Left lung (tissue), 10 donors: ENCODE measurements around the gene IL1B. TPM values are rescaled to one million over a fixed set of nuclear protein-coding genes. Genes with fewer than 3 reads are reported as not detected.
A peak's percentile ranks its signal among the peaks of the same experiment; 100 is the strongest.

ENCODE experiments used
- ATAC-seq: fragments of 200-7000 bp; cut with Tn5 transposase; one replicate; pipeline ENCODE4 v1.9.1; 2020; ENCODE audit warnings: moderate library complexity
- DNase-seq, 4 donors: peaks; one replicate each; pipeline ENCODE4 v3.0.0-alpha.2; 2013 to 2020
- H3K27ac ChIP-seq, 2 donors: fragments of 200-600 bp; sonication (generic) in 1 of 2; one replicate each; pipeline versions ENCODE4 v1.5.0 to v1.8.0; 2020 to 2021
- H3K27me3 ChIP-seq, 2 donors: fragments of 200-600 bp; sonication (generic) in 1 of 2; one replicate each; pipeline versions ENCODE4 v1.5.0 to v1.8.0; 2020 to 2021
- H3K36me3 ChIP-seq, 2 donors: fragments of 200-600 bp; sonication (generic) in 1 of 2; one replicate each; pipeline versions ENCODE4 v1.5.0 to v1.8.0; 2020 to 2021
- H3K4me1 ChIP-seq, 2 donors: fragments of 200-600 bp; one replicate each; pipeline ENCODE4 v1.8.0; 2021
- H3K4me3 ChIP-seq, 2 donors: fragments of 200-600 bp; sonication (generic) in 1 of 2; one replicate each; pipeline versions ENCODE4 v1.5.0 to v1.8.0; 2020 to 2021; ENCODE audit warnings: mild to moderate bottlenecking in 1 of 2
- H3K9me3 ChIP-seq, 2 donors: fragments of 200-600 bp; sonication (generic) in 1 of 2; one replicate each; pipeline versions ENCODE4 v1.5.0 to v1.8.0; 2020 to 2021
- CTCF ChIP-seq, 2 donors: fragments of 200-600 bp; sonication (generic) in 1 of 2; IDR thresholded peaks; one replicate each; pipeline versions ENCODE4 v1.5.0 to v1.8.0; 2021; ENCODE audit warnings: antibody characterized with exemption in 2 of 2
- intact Hi-C, 2 donors: fragments of 100-400 bp; cut with DNase I; formaldehyde crosslinking; loops; one replicate each; pipeline versions ENCODE4 v1.11.2 to v1.14.2; 2022
- polyA plus RNA-seq, 6 donors: library from polyadenylated mRNA; unstranded; fragments of 120-200 nt; gene quantifications; one replicate each; pipeline ENCODE4 v1.2.1, GENCODE V29; 2013; ENCODE audit not compliant: insufficient read length in 6 of 6
- total RNA-seq, 2 donors: library from RNA; stranded (reverse); fragmentation: NEBNext Ultra II Directional; extraction: Animal tissue kit (Norgen Biotek cat#: 25700); gene quantifications; one replicate each; pipeline ENCODE4 v1.2.1, GENCODE V29; 2021
- donor health status: DM: no; HTN: yes; CAD: no.
- donor health status: DM: no; HTN: no; CAD: no.

Gene IL1B
- total and polyA plus RNA-seq, 8 donors, result 0.58 to 38.1 (median 2.2) TPM

GRCh38 chr2:112877423-112877822, 40.8 kb upstream of the IL1B start:
- no peak overlapping the region for H3K27ac ChIP-seq
- H3K9me3 ChIP-seq, result no peaks in the 10 kb centered on the region
- H3K36me3 ChIP-seq, result no peaks in the 10 kb centered on the region
- intact Hi-C loops, result no loop called here
- H3K27me3 ChIP-seq, result no peaks in the 10 kb centered on the region
- peaks cover 3 to 32% of the 10 kb centered on the region in 2 donors for H3K4me1 ChIP-seq
- no peak overlapping the region for H3K4me3 ChIP-seq
- no peak for TF ChIP-seq CTCF (IDR thresholded peaks at IDR 0.05)
- ATAC-seq (no peak), DNase-seq (no peak)

- no peaks in the 10 kb centered on the region for H3K27me3 ChIP-seq
- H3K9me3 ChIP-seq, result no peaks in the 10 kb centered on the region
- H3K4me1 ChIP-seq, result peaks cover 3 to 27% of the 10 kb centered on the region in 2 donors
- TF ChIP-seq CTCF (IDR thresholded peaks at IDR 0.05), result no peak
- H3K36me3 ChIP-seq, result no peaks in the 10 kb centered on the region
- H3K4me3 ChIP-seq, result no peak overlapping the region
- no peak overlapping the region for H3K27ac ChIP-seq
- ATAC-seq, result no peak
- intact Hi-C loops, result no loop called here
- no peak for DNase-seq
Measured at GRCh38 chr2:112876971-112877361, 40.4 kb upstream of the IL1B start.

DNA sequence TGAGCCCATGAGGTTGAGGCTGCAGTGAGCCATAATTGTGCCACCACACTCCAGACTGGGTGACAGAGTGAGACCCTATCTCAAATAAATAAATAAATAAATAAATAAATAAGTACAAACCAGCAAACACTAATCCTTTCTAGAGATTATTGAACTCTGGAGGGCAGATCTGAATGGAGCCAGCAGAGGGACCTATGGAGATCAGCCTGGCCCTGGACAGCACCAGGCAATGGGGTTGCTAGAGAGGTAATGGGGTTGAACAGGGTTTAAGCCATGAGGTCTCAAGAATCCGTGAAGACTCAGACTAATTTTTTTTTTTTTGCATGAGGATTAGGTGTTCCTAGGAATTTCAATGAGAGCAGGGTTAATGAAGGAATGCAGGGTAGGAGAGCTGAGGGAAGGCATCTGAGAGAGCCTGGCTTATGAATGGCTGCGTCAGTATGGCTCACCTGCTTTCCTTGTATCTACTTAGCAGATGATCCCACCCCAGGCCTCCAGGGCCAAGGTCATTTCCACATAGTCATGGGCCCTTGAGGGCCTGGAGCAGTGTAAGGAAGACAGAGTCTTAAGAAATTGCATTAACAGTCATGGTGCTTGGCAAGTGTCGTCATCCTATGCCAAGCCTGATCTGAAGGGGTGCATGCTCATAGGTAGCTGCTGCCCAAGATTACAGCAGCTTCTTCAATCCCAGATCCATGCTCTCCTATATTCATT, 39.8 kb upstream of the IL1B start:
- ATAC-seq, result no peak
- H3K4me3 ChIP-seq, result no peak overlapping the region
- no peak for TF ChIP-seq CTCF (IDR thresholded peaks at IDR 0.05)
- H3K9me3 ChIP-seq, result no peaks in the 10 kb centered on the region
- no peak for DNase-seq
- H3K4me1 ChIP-seq, result peaks cover 3 to 23% of the 10 kb centered on the region in 2 donors
- H3K27ac ChIP-seq, result no peak overlapping the region
- no peaks in the 10 kb centered on the region for H3K27me3 ChIP-seq
- no peaks in the 10 kb centered on the region for H3K36me3 ChIP-seq
- intact Hi-C loops, result no loop called here

GRCh38 chr2:112870841-112871835, 34.6 kb upstream of the IL1B start:
- DNase-seq, result no peak
- TF ChIP-seq CTCF (IDR thresholded peaks at IDR 0.05), result no peak
- H3K27ac ChIP-seq, result no peak overlapping the region
- H3K4me3 ChIP-seq, result no peak overlapping the region
- H3K4me1 ChIP-seq, result peaks cover 0 to 27% of the 10 kb centered on the region in 2 donors
- no peaks in the 10 kb centered on the region for H3K27me3 ChIP-seq
- intact Hi-C loops, result no loop called here
- H3K36me3 ChIP-seq, result no peaks in the 10 kb centered on the region
- no peaks in the 10 kb centered on the region for H3K9me3 ChIP-seq
- no peak for ATAC-seq

DNA sequence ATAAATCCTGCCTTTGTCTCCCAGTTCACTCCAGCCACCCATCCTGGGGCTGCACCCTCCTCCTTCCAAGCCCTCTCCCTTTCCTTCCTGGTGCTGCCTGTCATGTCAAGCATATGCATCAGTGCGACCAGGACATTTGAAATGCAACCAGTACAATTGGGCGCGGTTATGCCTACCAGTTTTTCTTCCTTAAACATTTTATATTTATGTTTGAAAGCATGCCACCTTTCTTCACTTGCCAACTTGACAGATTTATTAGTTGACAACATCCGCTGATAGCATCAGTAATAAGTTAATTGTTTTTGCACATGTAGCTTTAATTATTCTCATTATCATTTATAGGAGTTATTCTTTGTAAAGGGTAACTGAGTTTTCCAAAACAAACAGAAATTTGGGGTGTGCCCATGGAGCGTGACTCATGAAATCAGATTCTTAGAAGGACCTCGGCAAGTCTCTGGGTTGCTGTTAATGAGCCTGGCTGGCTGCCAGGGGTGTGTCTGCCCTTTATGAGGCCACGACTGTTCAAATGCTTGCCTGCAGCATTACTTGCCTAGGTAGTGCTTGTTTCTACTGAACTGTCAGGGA, 32.8 kb upstream of the IL1B start:
- H3K4me1 ChIP-seq, result peaks cover 0 to 27% of the 10 kb centered on the region in 2 donors
- DNase-seq (peak in 3 of 4 donors; percentile 69 to 88 (median 85)), ATAC-seq (peak; percentile 93)
- no peaks in the 10 kb centered on the region for H3K36me3 ChIP-seq
- no peaks in the 10 kb centered on the region for H3K27me3 ChIP-seq
- H3K27ac ChIP-seq, result no peak overlapping the region
- TF ChIP-seq CTCF (IDR thresholded peaks at IDR 0.05), result no peak
- H3K4me3 ChIP-seq, result no peak overlapping the region
- H3K9me3 ChIP-seq, result no peaks in the 10 kb centered on the region
- intact Hi-C loops, result no loop called here
